ENCODE results near the gene XDH.

Gene XDH

DNA sequence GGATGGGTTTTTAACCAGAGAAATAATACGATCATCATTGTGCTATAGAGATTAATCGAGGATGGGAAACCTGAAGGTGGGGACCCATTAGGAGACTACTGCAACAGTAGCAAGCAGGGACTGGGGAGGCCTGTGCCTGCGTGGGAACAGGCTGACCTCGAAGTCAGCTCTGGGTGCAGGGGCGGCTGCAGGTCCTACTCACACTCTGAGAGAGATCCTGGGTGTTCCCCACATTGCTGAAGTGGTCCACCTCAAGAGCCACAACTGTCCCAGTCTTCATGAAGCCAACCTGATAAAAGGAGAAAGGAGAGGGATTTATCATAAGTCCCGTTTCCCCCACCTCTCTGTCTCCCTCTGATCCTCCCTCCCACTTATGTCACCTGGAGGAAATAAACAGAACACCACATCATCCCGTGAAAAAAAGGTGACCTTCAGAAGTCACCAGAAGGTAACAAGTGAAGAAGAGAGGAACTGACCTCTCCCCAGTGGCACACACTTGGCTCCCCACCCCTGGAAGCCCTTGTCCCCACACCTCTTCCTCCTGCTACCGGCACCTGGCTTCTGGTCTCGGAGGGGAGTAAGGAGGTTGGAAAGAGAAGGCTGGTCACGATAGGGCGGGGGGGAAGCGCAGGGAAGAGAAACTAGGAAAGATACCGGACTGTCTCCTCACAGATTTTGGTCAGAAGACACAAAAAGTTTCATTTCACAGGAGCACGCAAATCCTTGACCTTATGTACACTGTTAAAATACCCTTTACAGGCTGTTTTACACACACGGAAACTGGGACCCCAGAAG is 50.4 kb downstream of the XDH start:
- no peak for DNase-seq

- no peak for DNase-seq
Observed at GRCh38 chr2:31362581-31362980, 52.0 kb downstream of the XDH start.

DNA sequence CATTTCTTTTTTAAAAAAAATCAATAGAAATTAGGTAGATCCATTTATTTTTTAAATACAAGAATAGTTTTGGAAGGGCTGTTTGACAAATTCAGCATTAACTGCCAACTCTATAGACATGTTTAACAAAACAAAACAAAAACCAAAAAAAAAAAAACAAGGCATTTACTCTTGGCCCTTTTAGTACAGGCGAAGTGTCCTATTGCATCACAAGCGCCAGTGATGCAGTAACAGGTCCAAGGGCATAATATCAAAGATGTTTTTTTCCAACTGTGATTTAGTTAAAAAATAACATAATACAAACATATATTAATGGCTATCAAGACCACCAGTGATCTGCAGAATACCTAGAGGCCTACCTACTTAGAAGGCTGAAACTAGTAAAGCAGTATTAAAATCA is 55.3 kb downstream of the XDH start:
- DNase-seq, result no peak

GRCh38 chr2:31354837-31355236 is 59.7 kb downstream of the XDH start:
- no peak for DNase-seq

- DNase-seq, result no peak
Observed at GRCh38 chr2:31353179-31353578, 61.4 kb downstream of the XDH start.

DNA sequence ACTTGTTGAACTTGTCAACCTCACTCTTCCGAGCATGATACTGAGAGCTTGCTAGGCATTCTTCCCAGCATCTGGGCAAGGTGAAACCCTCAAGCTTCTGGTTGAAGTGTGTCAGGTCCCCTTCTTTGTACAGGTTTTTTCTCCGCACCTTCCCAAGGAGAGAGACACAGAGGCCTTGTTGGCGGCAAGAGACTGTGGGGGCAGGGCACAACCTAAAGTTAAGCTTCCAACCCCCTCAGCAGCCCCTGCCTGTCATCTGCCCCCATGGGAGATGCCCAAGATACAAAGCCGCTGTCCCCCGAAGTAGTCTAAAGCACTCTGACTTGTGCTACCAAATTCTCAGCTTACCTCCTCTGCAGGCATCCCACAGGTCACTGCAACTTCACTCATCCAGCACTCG is 64.9 kb downstream of the XDH start:
- DNase-seq, result no peak

DNA sequence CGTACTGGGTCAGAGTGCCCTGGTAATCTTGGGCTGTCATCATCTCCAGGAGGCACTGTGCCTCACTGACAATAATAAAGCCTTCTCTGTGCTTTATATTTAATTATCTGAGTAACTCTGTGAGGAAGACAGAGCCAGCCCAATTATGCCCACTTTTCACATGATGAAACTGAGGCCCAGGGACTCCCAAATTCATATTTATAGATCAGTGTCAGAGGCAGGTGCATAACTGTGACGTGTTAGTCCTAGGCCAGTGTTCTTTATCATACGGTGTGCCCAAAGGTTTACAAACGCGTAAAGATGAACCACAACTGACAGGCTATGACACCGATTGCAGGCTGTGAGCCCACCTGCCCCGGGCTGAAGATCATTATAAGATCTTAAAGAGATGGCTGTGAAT is 65.4 kb downstream of the XDH start:
- no peak for DNase-seq

- DNase-seq, result no peak
Observed at GRCh38 chr2:31348618-31349017, 65.9 kb downstream of the XDH start.

DNA sequence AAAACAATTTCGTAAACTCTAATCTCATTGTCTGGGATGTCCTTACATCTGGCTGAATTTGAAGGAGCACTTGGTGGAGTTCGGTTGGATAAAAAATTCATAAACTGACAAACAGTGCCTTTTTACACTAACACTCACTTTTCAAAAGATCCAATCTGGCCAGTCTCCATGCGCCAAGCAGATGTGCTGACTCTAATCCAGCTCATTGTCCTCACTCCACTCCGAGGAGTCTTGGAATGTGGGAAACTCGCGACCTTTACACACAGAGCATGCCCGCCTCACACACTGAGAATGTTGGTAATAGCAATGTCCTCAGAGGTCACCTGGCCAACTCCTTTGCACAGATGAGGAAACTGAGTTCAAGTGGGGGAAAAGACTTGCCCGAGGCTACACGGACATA is 66.8 kb downstream of the XDH start:
- no peak for DNase-seq

- DNase-seq, result no peak
Observed at GRCh38 chr2:31347319-31347718, 67.2 kb downstream of the XDH start.

GRCh38 chr2:31344447-31344846 is 70.1 kb downstream of the XDH start:
- no peak for DNase-seq

DNA sequence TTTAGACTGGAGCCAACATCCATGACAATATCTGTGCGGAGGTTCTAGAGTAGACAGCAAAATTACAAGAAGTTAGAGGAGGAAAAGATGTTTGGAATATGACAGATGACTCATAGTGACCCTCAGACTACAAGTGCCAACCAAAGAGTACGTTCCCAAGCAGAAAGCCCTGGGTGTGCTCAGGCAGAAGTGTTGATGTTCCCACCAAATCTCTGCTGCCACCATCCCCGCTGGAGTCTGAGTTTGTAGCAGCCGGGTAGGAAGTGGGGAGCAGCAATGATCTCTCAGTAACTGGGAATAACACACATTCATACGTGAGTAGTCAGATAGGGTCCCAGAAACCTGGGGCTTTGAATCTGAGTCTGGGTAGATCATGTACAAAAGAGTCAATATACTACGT is 73.2 kb downstream of the XDH start:
- no peak for DNase-seq

- DNase-seq, result no peak
Observed at GRCh38 chr2:31339696-31340095, 74.8 kb downstream of the XDH start.

DNA sequence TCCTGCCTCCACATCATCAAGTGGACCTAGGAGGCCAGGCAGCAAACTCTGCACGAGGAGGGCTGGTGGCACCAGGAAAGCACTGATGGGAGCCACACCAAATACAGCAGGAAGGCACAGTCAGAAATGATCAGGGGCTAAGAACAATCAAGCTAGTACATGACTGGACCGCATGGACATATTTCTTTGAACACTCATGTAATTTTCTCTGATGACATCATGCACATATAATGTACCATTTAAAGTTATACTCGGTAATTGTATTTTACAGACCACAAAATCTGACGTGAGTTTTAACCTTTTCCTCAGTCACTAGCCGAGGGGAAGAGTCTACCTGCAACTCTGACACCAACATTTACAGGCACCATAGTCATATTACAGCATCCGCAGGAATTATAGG is 76.7 kb downstream of the XDH start:
- DNase-seq, result no peak

- no peak for DNase-seq
Observed at GRCh38 chr2:31337197-31337596, 77.3 kb downstream of the XDH start.

GRCh38 chr2:31335921-31336585 is 78.5 kb downstream of the XDH start:
- DNase-seq, result no peak

DNA sequence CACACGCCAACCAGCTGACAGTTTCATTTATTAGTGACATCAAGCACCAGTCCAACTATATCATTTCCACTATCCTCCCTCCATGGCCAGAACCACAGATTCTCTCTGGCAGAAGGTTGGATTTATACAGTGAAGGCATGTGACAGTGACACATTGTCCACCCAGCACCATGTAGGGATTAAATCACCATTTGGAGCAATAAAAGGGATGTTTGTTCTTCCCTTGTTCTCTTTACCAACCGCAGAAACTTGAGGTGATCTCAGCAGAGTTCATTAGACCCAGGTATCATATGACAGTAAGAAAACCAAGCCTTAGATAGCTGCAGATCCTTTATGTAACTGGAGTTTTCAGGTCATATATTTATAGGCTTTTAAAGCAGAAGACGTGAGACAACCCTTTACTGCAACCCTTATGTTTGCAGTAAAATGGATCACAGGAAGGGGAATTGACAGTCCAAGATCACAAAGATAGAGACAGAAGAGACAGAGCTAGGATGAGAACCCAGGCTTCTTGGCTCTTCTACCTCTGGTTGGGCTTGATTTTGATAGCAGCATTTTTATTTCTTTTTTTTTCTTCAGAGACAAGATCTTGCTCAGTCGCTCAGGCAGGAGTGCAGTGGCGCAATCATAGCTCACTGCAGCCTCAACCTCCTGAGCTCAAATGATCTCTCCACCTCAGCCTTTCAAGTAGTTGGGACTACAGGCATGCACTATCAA is 80.1 kb downstream of the XDH start:
- no peak for DNase-seq

DNA sequence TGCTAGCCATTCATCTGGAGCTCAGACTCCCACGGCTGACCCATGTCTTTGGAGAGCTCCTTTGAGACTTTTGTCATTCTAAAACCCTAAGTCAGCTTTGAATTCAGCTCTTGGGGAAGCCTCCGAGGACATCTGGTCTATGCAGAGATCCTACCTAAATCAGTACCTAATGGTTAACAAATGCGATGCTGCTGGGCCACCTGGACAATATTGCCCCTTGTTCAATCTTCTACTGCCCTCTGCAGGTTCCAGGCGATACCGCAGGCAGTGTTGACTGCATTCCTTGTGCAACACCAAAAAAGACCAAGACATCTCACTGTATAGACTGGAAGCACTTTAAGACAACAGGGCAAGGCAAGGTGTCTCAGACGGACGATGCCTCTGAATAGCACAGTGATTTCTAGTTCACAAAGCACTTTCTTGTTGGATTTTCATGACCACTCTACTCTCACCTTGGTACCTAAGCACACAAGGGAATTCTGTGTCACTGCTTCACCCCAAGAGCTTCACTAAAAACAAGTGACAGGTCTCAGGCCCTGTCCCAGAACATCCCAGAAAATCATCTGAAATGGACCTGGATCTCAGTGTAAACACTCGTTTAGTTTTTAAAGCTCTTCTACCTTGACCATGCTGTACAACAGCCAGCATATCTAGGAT is 80.9 kb downstream of the XDH start:
- DNase-seq, result peak; percentile 16

- no peak for DNase-seq
Observed at GRCh38 chr2:31333046-31333445, 81.5 kb downstream of the XDH start.

DNA sequence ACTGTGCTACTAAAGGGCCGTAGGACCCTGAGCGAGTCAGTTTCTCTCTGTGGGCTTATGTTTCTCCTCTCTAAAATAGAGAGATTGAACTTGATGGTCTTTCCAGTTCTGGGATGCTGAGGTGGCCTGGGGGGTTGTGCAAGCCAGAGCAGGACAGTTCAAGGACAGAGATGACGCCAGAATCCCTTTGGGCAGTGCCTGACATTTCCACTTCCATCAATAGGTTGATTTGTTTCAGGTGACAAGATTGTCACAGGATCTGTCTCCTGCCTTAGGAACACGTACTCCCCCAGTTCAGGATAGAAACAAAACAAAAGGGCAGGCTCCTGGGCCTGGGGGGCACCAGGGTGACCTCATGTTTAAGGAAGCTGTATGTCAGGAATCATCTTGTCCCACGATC is 82.0 kb downstream of the XDH start:
- no peak for DNase-seq

GRCh38 chr2:31331156-31331555 is 83.4 kb downstream of the XDH start:
- no peak for DNase-seq

DNA sequence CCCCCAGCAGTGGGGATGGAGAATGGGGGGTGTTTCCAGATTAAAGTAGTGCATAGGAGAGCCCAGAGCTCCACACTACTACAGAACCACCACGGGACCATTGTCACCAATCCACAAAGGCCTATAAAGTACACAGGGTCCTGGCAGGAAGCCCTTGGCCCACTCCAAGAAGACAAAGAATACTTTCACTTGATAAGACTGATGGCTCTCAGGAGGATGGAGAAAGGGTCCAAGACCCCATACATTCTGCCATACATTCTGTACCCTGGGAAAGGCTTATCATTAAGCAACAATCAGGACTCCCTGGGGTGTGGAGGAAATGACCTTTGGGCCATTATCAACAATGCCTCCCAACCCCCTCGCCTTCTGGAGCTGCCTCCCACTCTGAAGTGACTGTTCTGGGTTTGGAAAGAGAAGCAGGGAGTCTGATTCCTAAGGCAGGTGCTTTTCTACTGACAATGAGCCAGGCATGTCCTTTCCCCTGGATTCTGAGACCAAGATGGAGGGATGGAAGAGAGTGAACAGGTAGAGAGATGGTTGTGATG is 85.4 kb downstream of the XDH start:
- no peak for DNase-seq

DNA sequence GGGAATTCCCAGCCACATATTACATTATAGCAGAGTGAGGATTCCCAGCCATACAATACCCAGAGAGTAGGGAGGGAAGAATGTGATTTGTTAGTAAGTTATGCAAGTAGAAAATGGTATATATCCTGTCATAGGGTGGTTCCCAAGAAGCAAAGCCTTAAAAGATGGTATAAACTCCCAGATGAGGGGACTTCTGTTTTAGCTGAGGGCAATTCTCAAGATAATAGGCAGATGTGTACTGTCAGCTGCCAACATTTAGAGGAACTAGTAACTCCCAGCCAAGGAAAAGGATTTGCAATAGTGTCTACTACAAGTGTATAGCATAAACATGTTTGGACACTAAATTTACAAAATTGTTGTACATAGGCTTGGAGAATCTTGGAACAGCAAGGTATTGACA is 86.5 kb downstream of the XDH start:
- no peak for DNase-seq
